Measurements from ENCODE around the gene WDFY2.

GRCh38 chr13:51541037-51541436 lies 43.2 kb upstream of the WDFY2 start:
- TF ChIP-seq EP300 (IDR thresholded peaks at IDR 0.05; ENCODE audit: borderline replicate concordance in 1 of 2, low read depth in 2 of 2, low read length in 2 of 2), result no peak
- no peak for TF ChIP-seq CTCF (IDR thresholded peaks at IDR 0.05; ENCODE audit: control extremely low read depth in 1 of 3, insufficient read depth in 1 of 3, low read depth in 1 of 3, low read length in 3 of 3)
- no peak for TF ChIP-seq EZH2 (IDR thresholded peaks at IDR 0.05; ENCODE audit: low read depth, low read length, severe bottlenecking)

All from H1 (cell line).